SK-N-MC (cell line): ENCODE results near the gene NPSR1.

ENCODE experiments used
- EZH2 ChIP-seq: fragments of 200-600 bp; sonication (generic); IDR thresholded peaks from one replicate; pipeline ENCODE4 v1.6.1; 2017; ENCODE audit warnings: antibody characterized with exemption
- FOXP2 ChIP-seq: optimal IDR thresholded peaks from 2 replicates; pipeline ENCODE3; 2011; ENCODE audit warnings: mild to moderate bottlenecking, moderate library complexity; ENCODE audit not compliant: insufficient read depth; ENCODE audit errors: extremely low read length, control extremely low read depth
- POLR2AphosphoS5 ChIP-seq: IDR thresholded peaks from 2 replicates; pipeline ENCODE4 v1.6.1; 2012; ENCODE audit warnings: mild to moderate bottlenecking, low read depth, low read length, borderline replicate concordance

- no peak for TF ChIP-seq POLR2AphosphoS5
- TF ChIP-seq EZH2: no peak
- no peak for TF ChIP-seq FOXP2
Measured at GRCh38 chr7:34739651-34740300, 81.8 kb downstream of the NPSR1 start.
